Stimulated activated CD4-positive, alpha-beta T cell treated with anti-CD3 and anti-CD28 coated beads, TNF-alpha, amount 100 ng/mL, for 24 hours (primary cell): ENCODE results near the gene CRYZL1.
"Not testable (repeated sequence)": the region's sequence is repeated elsewhere in the genome, so short reads cannot be mapped to it uniquely, and the experiment has no call there.

Experiments used
- DNase-seq, 3 experiments: peaks; one replicate each; pipeline ENCODE4 v3.0.0-alpha.2; 2020; ENCODE audit warnings: low read depth in 3 of 3

Gene CRYZL1

GRCh38 chr21:33641352-33642026 lies at the start of gene CRYZL1:
TSS of gene CRYZL1 (minus strand) at chr21:33641741. CDS start at chr21:33631551, 10,190 bp downstream.
- peak; percentile 99 to 100 (median 100) for DNase-seq

- no peak for DNase-seq
Measured at GRCh38 chr21:33690874-33691273, 49.3 kb upstream of the CRYZL1 start.

DNA sequence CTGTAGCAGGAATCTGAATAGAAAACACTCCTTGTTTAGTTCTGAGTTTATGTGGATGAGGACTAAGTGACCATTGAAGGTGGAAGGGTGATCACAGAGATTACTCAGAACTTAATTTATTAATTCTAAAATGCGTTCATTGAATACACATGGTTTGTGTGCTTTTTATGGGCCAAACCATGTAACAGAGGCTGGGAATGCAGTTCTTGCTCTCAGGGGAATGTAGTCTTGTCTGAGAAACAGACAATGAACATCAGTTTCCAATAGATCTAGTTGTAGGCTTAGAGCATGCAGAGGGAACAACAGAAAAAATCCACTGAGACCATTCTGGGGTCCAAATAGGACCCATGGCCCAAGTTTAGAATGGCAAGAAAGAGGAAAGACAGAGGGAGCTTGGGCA lies 46.8 kb upstream of the CRYZL1 start:
- no peak for DNase-seq

- DNase-seq: no peak
Measured at GRCh38 chr21:33687634-33688033, 46.1 kb upstream of the CRYZL1 start.

GRCh38 chr21:33686386-33686785 lies 44.8 kb upstream of the CRYZL1 start:
- DNase-seq: no peak

DNA sequence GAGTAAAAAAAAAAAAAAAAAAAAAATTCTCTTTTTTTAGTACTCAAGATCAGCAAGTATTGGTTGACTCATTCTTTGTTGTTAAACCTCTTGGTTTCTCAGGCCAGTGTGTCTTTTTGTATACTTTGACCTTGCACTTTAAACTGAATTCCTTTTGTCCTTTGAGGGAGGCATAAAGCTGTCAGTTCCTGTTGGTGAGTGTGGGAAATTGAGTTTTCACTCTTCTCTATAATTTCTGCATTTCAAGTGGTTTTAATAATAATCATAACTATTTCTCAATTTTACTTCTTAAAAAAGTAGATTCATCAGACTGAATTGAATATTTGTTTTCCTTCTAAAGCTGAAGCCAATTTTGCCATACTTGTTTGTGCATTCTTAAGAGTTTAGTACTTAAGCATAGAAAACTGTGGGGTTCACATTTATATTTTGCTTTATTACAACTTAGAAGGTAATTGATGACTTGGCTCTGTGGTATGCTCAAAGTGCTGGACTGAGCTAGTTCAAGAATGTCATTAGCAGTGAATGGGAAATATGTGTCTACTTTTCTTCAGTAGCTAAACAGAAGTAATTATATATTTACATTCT lies 44.2 kb upstream of the CRYZL1 start:
- DNase-seq: no peak

DNA sequence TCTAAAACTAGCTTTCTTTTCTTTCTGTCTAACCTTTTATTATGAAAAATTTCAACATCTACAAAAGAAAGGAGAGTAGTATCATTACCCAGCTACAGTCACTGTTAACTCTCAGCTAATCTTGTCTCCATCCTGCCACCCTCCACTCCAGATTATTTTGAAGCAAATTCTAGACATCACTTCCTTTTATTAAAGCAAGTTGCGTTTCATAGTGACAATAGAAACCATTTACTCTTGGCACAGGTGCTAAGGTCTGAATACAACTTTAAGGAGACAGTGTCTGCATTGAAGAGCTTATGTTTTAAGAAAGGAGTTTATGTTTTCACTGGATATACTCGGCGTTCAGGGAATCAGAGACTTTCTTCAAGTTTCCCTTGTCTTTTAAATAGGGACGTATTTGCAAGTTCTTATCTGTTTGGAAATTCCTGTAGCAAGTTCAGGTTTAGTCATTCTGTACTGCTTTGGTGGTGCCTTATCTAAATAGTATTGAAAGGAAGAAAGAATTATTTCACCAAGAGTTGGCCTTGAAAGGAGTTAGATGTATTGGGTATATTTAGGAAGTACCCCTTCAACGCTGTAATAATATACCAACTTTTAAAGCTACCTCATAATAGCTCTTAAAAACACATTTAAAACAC lies 43.5 kb upstream of the CRYZL1 start:
- DNase-seq: no peak

- DNase-seq: no peak
Measured at GRCh38 chr21:33684068-33684467, 42.5 kb upstream of the CRYZL1 start.

- DNase-seq: no peak
Measured at GRCh38 chr21:33682992-33683627, 41.6 kb upstream of the CRYZL1 start.

DNA sequence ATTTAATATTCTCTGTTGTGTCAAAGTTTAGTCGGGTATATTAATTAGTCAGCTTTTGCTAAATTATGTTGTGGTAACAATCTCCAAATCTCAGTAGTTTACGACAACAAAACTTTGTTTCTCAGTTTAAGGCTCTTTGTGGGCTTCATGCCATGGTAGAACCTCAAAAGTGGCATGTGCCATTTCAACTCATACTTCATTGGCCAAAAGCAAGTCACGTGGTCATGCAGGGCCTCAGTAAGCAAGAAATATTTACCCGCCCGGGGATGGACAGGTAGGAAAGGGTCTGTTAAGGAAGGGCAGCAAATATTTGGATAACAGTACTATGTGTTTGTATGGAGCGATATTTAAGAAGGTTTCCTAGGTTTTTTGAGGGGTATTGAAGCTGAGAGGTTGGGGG lies 39.3 kb upstream of the CRYZL1 start:
- DNase-seq: no peak

GRCh38 chr21:33677450-33677849 lies 35.9 kb upstream of the CRYZL1 start:
- no peak for DNase-seq

GRCh38 chr21:33676666-33677065 lies 35.1 kb upstream of the CRYZL1 start:
- DNase-seq: not testable (repeated sequence)

DNA sequence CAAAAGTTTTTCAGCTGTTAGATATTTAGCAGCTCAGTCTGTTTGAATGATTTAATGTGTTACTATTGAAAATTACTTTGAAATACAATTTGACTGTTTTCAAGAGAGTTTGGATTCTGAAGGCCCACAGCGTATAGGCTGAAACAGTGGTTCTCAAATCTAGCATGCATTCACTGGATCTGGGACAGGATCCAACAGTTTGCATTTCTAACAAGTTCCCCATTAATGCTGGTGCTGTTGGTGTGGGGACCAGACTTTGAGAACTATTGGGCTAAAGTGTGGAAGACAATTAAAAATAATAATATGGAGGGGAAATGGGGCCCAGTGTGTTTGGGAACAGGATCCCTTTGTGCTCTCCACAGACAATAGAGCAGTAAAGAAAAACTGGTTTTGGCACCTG lies 32.7 kb upstream of the CRYZL1 start:
- no peak for DNase-seq

DNA sequence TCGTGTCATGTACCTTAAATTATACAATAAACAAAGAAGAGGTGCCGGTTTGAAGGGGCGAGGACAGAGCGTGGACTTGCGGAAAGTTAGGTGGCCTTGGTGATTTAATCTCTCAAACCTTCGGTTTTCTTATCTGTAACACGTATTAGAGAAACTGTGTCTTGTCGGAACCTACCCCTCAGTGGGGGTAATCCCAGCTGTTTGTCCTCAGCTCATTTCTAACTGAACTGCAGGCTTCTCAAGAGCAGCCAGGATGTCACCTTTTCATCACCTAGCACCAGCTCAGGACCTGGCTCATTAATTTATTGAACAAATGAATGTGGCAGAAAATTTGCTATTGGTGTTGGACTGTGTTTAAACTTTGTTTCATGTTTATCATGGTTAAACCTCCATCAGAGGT lies 31.9 kb upstream of the CRYZL1 start:
- no peak for DNase-seq

GRCh38 chr21:33670076-33670978 lies 28.8 kb upstream of the CRYZL1 start:
- no peak for DNase-seq

DNA sequence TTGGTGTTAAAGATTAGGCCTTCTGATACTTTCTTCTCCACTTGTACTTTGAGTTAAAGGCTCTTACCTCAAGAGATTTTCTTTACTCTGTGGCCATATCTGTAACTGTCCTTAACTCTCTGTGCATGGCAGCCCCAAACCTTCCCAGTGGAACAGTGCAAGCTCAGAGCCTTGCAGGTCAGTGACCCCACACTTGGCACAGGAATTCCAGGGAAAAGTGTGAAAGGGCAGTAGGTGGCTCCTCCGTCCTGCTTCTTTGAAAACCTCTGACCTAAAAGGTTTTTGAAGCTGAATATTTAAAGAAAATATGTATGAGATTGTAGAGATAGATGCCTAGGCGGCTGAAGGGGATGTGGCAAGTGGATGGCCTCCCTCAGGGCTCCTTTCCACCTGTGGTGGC lies 27.1 kb upstream of the CRYZL1 start:
- no peak for DNase-seq

GRCh38 chr21:33668180-33668579 lies 26.6 kb upstream of the CRYZL1 start:
- no peak for DNase-seq

GRCh38 chr21:33667636-33668035 lies 26.1 kb upstream of the CRYZL1 start:
- DNase-seq: no peak

DNA sequence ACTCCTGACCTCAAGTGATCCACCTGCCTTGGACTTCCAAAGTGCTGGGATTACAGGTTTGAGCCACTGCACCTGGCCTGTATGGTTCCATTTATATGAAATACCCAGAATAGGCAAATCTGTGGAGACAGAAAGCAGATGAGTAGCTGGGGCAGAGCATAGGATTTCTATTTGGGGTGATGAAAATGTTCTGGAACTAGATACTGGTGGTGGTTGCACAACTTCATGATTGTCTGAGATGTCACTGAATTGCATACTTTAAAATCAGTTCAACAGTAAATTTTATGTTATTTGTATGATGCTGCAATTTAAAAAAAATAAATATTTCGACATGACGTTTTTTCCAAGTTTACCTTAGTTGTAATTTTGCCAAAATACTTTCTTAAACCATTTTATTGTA lies 24.6 kb upstream of the CRYZL1 start:
- no peak for DNase-seq

DNA sequence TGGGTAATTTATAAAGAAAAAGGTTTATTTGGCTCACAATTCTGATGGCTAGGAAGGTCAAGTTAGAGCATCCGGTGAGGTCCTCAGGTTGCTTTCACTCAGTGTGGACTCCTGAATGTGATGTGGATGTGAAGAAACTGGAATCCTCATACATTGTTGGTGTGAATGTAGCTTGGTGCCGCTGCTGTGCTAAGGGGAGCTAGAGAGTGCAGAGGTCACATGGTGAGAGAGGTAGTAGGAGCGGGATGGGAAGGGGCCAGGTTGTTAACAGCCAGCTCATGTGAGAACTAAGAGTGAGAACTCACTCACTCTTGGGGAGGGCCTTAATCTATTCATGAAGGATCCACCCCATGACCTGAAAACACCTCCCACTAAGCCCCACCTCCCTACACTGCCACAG lies 22.6 kb upstream of the CRYZL1 start:
- no peak for DNase-seq

DNA sequence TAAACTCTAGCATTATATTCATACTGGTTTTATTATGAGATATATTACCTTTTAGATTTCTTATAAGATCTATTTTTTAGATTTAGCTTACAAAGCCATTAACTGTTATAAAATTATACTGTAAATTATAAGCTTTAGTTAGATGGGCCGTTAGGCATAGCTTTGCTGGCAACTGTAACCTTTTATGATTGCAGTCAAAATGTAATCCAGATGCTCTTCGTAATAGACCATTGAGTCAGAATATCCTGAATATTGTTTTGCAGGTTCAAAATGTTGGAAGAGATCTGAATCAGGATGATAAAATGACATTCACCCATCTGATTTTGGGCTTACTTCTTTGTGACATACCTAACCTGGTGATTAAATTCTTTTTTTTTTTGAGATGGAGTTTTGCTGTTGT lies 21.7 kb upstream of the CRYZL1 start:
- no peak for DNase-seq

DNA sequence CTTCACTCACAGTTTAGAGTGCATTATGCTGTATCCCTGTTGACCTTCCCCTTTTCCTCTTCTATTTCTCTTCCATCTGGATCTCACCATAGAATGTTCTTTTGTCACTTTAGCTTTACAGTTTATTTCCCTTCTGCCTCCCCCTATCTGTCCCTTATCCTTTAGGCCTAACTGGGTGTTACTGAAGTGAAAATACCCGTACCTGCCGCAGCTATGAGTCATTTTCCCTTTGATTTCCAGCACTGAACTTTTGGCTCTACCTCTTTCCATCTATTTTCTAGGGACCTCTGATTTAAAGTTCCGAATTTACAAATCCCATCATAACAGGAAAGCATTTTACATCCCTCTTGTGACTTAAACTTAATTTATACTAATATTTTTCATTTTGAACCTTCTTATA lies 20.5 kb upstream of the CRYZL1 start:
- no peak for DNase-seq
